K562 (cell line): ENCODE measurements around the gene TRMT1.

Experiments used
- BMI1 ChIP-seq: fragments of 150-350 bp; IDR thresholded peaks from 2 replicates; pipeline ENCODE4 v1.6.1; 2014; ENCODE audit warnings: low read length
- CTCF ChIP-seq, 3 experiments: IDR thresholded peaks in 2 of 3; conservative IDR thresholded peaks in 1 of 3; 2 replicates each; pipeline ENCODE4 v1.5.1; 2011 to 2012; ENCODE audit warnings: low read length in 3 of 3, mild to moderate bottlenecking in 3 of 3, control low read depth in 2 of 3, improper control_type of control experiment in 1 of 3, inconsistent platforms in 1 of 3, low read depth in 1 of 3, mixed read lengths in 1 of 3, moderate library complexity in 1 of 3; ENCODE audit not compliant: insufficient read depth in 2 of 3
- KLF16 ChIP-seq: IDR thresholded peaks from 2 replicates; pipeline ENCODE4 v1.6.1; 2016; ENCODE audit warnings: antibody characterized with exemption

DNA sequence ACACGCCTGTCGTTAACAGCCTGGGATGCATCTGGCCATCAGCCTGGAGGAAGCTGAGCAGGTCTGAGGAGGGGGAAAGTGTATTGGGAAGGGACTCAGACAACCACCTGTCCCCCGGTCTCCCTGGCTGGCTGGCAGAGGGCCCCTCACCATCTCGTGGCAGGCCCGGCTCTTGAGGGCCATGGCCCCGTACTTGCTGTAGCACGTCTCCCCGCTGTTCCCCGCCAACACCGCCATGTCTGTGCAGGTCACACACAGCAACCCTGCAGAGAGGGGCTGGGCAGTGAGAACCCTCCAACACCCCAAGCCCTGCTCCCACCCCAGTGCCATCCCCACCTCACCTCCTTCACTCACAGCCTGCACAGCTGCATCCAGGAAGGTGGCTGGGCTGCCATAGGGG lies 4.0 kb downstream of the TRMT1 start:
- TF ChIP-seq CTCF (IDR thresholded peaks at IDR 0.05 in 2 of 3, conservative IDR thresholded peaks at IDR 0.05 in 1 of 3; ENCODE audit: insufficient read depth in 2 of 3, low read depth in 1 of 3, low read length in 3 of 3) (no peak), BMI1 (no peak), KLF16 (no peak)
